HG03108 (cell line): ENCODE data around the gene ZBED4.

Experiments used
- ATAC-seq: cut with Tn5 transposase; IDR thresholded peaks from one replicate; pipeline ENCODE4 v1.9.1; 2021; ENCODE audit warnings: moderate library complexity; ENCODE audit not compliant: unreplicated experiment

The ZBED4 gene

GRCh38 chr22:49933236-49934159, 79.9 kb downstream of the ZBED4 start:
- no peak for ATAC-seq

- no peak for ATAC-seq
Measured at GRCh38 chr22:49934160-49934890, 80.7 kb downstream of the ZBED4 start.

GRCh38 chr22:49934891-49935557, 81.4 kb downstream of the ZBED4 start:
- ATAC-seq = no peak

- ATAC-seq = no peak
Measured at GRCh38 chr22:49935561-49935960, 81.9 kb downstream of the ZBED4 start.

- ATAC-seq = peak; percentile 51
Measured at GRCh38 chr22:49936018-49936972, 82.7 kb downstream of the ZBED4 start.

- ATAC-seq = no peak
Measured at GRCh38 chr22:49936973-49937757, 83.5 kb downstream of the ZBED4 start.

- ATAC-seq = no peak
Measured at GRCh38 chr22:49937758-49938564, 84.3 kb downstream of the ZBED4 start.

- ATAC-seq = no peak
Measured at GRCh38 chr22:49938565-49939136, 85.0 kb downstream of the ZBED4 start.
